Neural progenitor cell (in vitro differentiated cells): ENCODE data around the gene PEX5L.

Experiments
- EZH2phosphoT487 ChIP-seq: fragments of 200-600 bp; sonication (generic); IDR thresholded peaks from 2 replicates; pipeline ENCODE4 v1.6.1; 2017; ENCODE audit warnings: antibody characterized with exemption
- TF ChIP-seq, protein P1 (sequence below): fragments of 200-600 bp; sonication (generic); IDR thresholded peaks from 2 replicates; pipeline ENCODE4 v1.5.1; 2017; ENCODE audit warnings: antibody characterized with exemption, mild to moderate bottlenecking

- TF ChIP-seq, protein P1, sequence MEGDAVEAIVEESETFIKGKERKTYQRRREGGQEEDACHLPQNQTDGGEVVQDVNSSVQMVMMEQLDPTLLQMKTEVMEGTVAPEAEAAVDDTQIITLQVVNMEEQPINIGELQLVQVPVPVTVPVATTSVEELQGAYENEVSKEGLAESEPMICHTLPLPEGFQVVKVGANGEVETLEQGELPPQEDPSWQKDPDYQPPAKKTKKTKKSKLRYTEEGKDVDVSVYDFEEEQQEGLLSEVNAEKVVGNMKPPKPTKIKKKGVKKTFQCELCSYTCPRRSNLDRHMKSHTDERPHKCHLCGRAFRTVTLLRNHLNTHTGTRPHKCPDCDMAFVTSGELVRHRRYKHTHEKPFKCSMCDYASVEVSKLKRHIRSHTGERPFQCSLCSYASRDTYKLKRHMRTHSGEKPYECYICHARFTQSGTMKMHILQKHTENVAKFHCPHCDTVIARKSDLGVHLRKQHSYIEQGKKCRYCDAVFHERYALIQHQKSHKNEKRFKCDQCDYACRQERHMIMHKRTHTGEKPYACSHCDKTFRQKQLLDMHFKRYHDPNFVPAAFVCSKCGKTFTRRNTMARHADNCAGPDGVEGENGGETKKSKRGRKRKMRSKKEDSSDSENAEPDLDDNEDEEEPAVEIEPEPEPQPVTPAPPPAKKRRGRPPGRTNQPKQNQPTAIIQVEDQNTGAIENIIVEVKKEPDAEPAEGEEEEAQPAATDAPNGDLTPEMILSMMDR = no peak
- TF ChIP-seq EZH2phosphoT487 = no peak
Observed at GRCh38 chr3:179950840-179951239, 85.9 kb downstream of the PEX5L start.
